Naive B cell (primary cell): ENCODE measurements around the gene CCDC177. TPM values are rescaled to one million over a fixed set of nuclear protein-coding genes. Genes with fewer than 3 reads are reported as not detected.
"Not testable (repeated sequence)": the region's sequence is repeated elsewhere in the genome, so short reads cannot be mapped to it uniquely, and the experiment has no call there.

Experiments
- ATAC-seq, 2 donors: fragments of 150-1000 bp; cut with Tn5 transposase; 2 replicates each; pipeline ENCODE4 v1.10.0; 2021; ENCODE audit warnings: low read depth in 2 of 2, mild to moderate bottlenecking in 2 of 2, moderate library complexity in 2 of 2
- DNase-seq: peaks from one replicate; pipeline ENCODE4 v3.0.0; 2022
- H3K27ac Mint-ChIP-seq, 6 donors: one replicate each; pipeline ENCODE4 v1.8.0; 2020 to 2022; ENCODE audit warnings: mild to moderate bottlenecking in 6 of 6, mixed read lengths in 6 of 6, moderate library complexity in 5 of 6, inconsistent platforms in 2 of 6
- H3K27me3 Mint-ChIP-seq, 3 donors: one replicate each; pipeline ENCODE4 v1.8.0; 2021 to 2022; ENCODE audit warnings: mixed read lengths in 3 of 3, mild to moderate bottlenecking in 1 of 3
- H3K36me3 Mint-ChIP-seq, 2 donors: one replicate each; pipeline ENCODE4 v1.8.0; 2020 to 2022; ENCODE audit warnings: mixed read lengths in 2 of 2, inconsistent platforms in 1 of 2, mild to moderate bottlenecking in 1 of 2
- H3K4me1 Mint-ChIP-seq, 3 donors: one replicate each; pipeline ENCODE4 v1.8.0; 2020 to 2022; ENCODE audit warnings: mixed read lengths in 3 of 3, inconsistent platforms in 1 of 3, mild to moderate bottlenecking in 1 of 3, moderate library complexity in 1 of 3
- H3K4me3 Mint-ChIP-seq, 8 donors: one replicate each; pipeline ENCODE4 v1.8.0; 2020 to 2022; ENCODE audit warnings: mild to moderate bottlenecking in 8 of 8, mixed read lengths in 8 of 8, moderate library complexity in 8 of 8, inconsistent platforms in 2 of 8
- H3K9me3 Mint-ChIP-seq, 7 donors: one replicate each; pipeline ENCODE4 v1.8.0; 2020 to 2022; ENCODE audit warnings: mixed read lengths in 7 of 7, mild to moderate bottlenecking in 5 of 7, inconsistent platforms in 2 of 7, moderate library complexity in 1 of 7
- polyA plus RNA-seq, 6 donors: library from polyadenylated mRNA; unstranded; fragments of 300-500 nt; fragmentation: Illumina TruSeq; gene quantifications; one replicate each; pipeline ENCODE4 v1.2.3, GENCODE V29; 2021; ENCODE audit warnings: low read depth in 6 of 6

CCDC177 gene
- polyA plus RNA-seq, 6 donors from 2014 or later, result not detected

- Mint-ChIP-seq H3K4me3 (peak overlapping the region; percentile 74 to 96 (median 94)), H3K36me3 (no peaks in the 10 kb centered on the region), H3K4me1 (peaks cover 52 to 67% (median 64%) of the 10 kb centered on the region in 3 donors), H3K9me3 (no peaks in the 10 kb centered on the region), H3K27me3 (no peaks in the 10 kb centered on the region), H3K27ac (peak overlapping the region; percentile 96 to 100 (median 98))
- DNase-seq (peak; percentile 50), ATAC-seq (peak; percentile 17 to 21)
These were observed 37.5 kb upstream of the CCDC177 start for GRCh38 chr14:69612014-69612782.

- no peaks in the 10 kb centered on the region for H3K27me3 Mint-ChIP-seq
- DNase-seq (peak; percentile 88), ATAC-seq (peak; percentile 56 to 62)
- H3K9me3 Mint-ChIP-seq, result no peaks in the 10 kb centered on the region
- H3K27ac Mint-ChIP-seq, result peak within 1 kb of the TSS; percentile 96 to 100 (median 98)
- peaks cover 44 to 59% (median 56%) of the 10 kb centered on the region in 3 donors for H3K4me1 Mint-ChIP-seq
- H3K4me3 Mint-ChIP-seq, result peak within 1 kb of the TSS; percentile 74 to 96 (median 94)
- no peaks in the 10 kb centered on the region for H3K36me3 Mint-ChIP-seq
These were observed 36.7 kb upstream of the CCDC177 start, which contains the start of gene SUSD6 for GRCh38 chr14:69611172-69612013. Gene SUSD6 (plus strand): TSS chr14:69611596. CDS start chr14:69658593, 46,997 bp downstream.

- no peaks in the 10 kb centered on the region for H3K36me3 Mint-ChIP-seq
- ATAC-seq (no peak), DNase-seq (no peak)
- H3K4me1 Mint-ChIP-seq, result peaks cover 38 to 54% (median 50%) of the 10 kb centered on the region in 3 donors
- H3K27me3 Mint-ChIP-seq, result no peaks in the 10 kb centered on the region
- peak overlapping the region; percentile 86 to 96 (median 94) for H3K27ac Mint-ChIP-seq
- H3K9me3 Mint-ChIP-seq, result no peaks in the 10 kb centered on the region
- H3K4me3 Mint-ChIP-seq, result peak overlapping the region; percentile 74 to 92 (median 82)
These were observed 36.2 kb upstream of the CCDC177 start for GRCh38 chr14:69610874-69611171.

GRCh38 chr14:69610020-69610873, 35.6 kb upstream of the CCDC177 start:
- H3K27ac Mint-ChIP-seq, result peak overlapping the region; percentile 69 to 96 (median 94)
- H3K4me3 Mint-ChIP-seq, result peak overlapping the region; percentile 56 to 92 (median 80)
- no peaks in the 10 kb centered on the region for H3K27me3 Mint-ChIP-seq
- DNase-seq, result no peak
- ATAC-seq, result no peak
- H3K36me3 Mint-ChIP-seq, result no peaks in the 10 kb centered on the region
- H3K4me1 Mint-ChIP-seq, result peaks cover 33 to 48% (median 44%) of the 10 kb centered on the region in 3 donors
- H3K9me3 Mint-ChIP-seq, result no peaks in the 10 kb centered on the region

- Mint-ChIP-seq H3K27me3 (no peaks in the 10 kb centered on the region), H3K4me1 (peaks cover 14 to 22% (median 19%) of the 10 kb centered on the region in 3 donors), H3K36me3 (no peaks in the 10 kb centered on the region), H3K27ac (peak overlapping the region in 1 of 6 donors; percentile 66), H3K4me3 (no peak overlapping the region), H3K9me3 (no peaks in the 10 kb centered on the region)
- no peak for ATAC-seq
- no peak for DNase-seq
These were observed 31.9 kb upstream of the CCDC177 start for GRCh38 chr14:69606258-69607184.

- DNase-seq (no peak), ATAC-seq (no peak)
- Mint-ChIP-seq H3K9me3 (no peaks in the 10 kb centered on the region), H3K27ac (peak overlapping the region in 1 of 6 donors; percentile 32), H3K4me1 (peaks cover 11 to 18% (median 17%) of the 10 kb centered on the region in 3 donors), H3K27me3 (no peaks in the 10 kb centered on the region), H3K4me3 (no peak overlapping the region), H3K36me3 (no peaks in the 10 kb centered on the region)
These were observed 31.1 kb upstream of the CCDC177 start for GRCh38 chr14:69605738-69606137.

GRCh38 chr14:69600304-69600891, 25.7 kb upstream of the CCDC177 start:
- H3K36me3 Mint-ChIP-seq, result no peaks in the 10 kb centered on the region
- H3K27ac Mint-ChIP-seq, result peak overlapping the region in 2 of 6 donors; percentile 52 to 59
- no peak overlapping the region for H3K4me3 Mint-ChIP-seq
- H3K9me3 Mint-ChIP-seq, result no peaks in the 10 kb centered on the region
- H3K4me1 Mint-ChIP-seq, result peaks cover 0 to 8% (median 5%) of the 10 kb centered on the region in 3 donors
- no peak for ATAC-seq
- H3K27me3 Mint-ChIP-seq, result no peaks in the 10 kb centered on the region
- no peak for DNase-seq

- H3K9me3 Mint-ChIP-seq, result not testable (repeated sequence)
These were observed 24.8 kb upstream of the CCDC177 start for GRCh38 chr14:69599431-69599830.

GRCh38 chr14:69595336-69595735, 20.7 kb upstream of the CCDC177 start:
- H3K4me3 Mint-ChIP-seq, result no peak overlapping the region
- ATAC-seq, result no peak
- DNase-seq, result no peak
- peaks cover 0 to 7% (median 0%) of the 10 kb centered on the region in 3 donors for H3K4me1 Mint-ChIP-seq
- peak overlapping the region in 1 of 6 donors; percentile 59 for H3K27ac Mint-ChIP-seq
- no peaks in the 10 kb centered on the region for H3K9me3 Mint-ChIP-seq
- peaks cover 0 to 8% (median 0%) of the 10 kb centered on the region in 3 donors for H3K27me3 Mint-ChIP-seq
- no peaks in the 10 kb centered on the region for H3K36me3 Mint-ChIP-seq

More at GRCh38 chr14:69599431-69599830, 24.8 kb upstream of the CCDC177 start:
- not testable (repeated sequence) for ATAC-seq, H3K36me3 Mint-ChIP-seq, H3K4me3 Mint-ChIP-seq, DNase-seq, H3K4me1 Mint-ChIP-seq, H3K27me3 Mint-ChIP-seq, H3K27ac Mint-ChIP-seq

GRCh38 chr14:69594846-69595245, 20.2 kb upstream of the CCDC177 start:
- no peak for DNase-seq
- no peak for ATAC-seq
- H3K4me1 Mint-ChIP-seq, result peaks cover 0 to 7% (median 0%) of the 10 kb centered on the region in 3 donors
- no peak overlapping the region for H3K27ac Mint-ChIP-seq
- peaks cover 0 to 8% (median 0%) of the 10 kb centered on the region in 3 donors for H3K27me3 Mint-ChIP-seq
- no peaks in the 10 kb centered on the region for H3K36me3 Mint-ChIP-seq
- H3K4me3 Mint-ChIP-seq, result no peak overlapping the region
- no peaks in the 10 kb centered on the region for H3K9me3 Mint-ChIP-seq

GRCh38 chr14:69593018-69593677, 18.5 kb upstream of the CCDC177 start:
- H3K4me3 Mint-ChIP-seq, result no peak overlapping the region
- H3K9me3 Mint-ChIP-seq, result no peaks in the 10 kb centered on the region
- H3K27ac Mint-ChIP-seq, result peak overlapping the region in 3 of 6 donors; percentile 35 to 91 (median 39)
- DNase-seq, result no peak
- peaks cover 0 to 7% (median 0%) of the 10 kb centered on the region in 3 donors for H3K4me1 Mint-ChIP-seq
- H3K27me3 Mint-ChIP-seq, result peaks cover 0 to 8% (median 4%) of the 10 kb centered on the region in 3 donors
- no peaks in the 10 kb centered on the region for H3K36me3 Mint-ChIP-seq
- peak in 1 of 2 donors; percentile 32 for ATAC-seq
